MCF 10A (cell line): ENCODE measurements around the gene ARHGEF10L. TPM values are rescaled to one million over a fixed set of nuclear protein-coding genes. Genes with fewer than 3 reads are reported as not detected.
A peak's percentile ranks its signal among the peaks of the same experiment; 100 is the strongest.

Experiments
- BruUV-seq: library from RNA; stranded (reverse); fragments of 400-500 nt; replicated peaks from 2 replicates; lab custom pipeline; 2021; lab: Mats Ljungman, UMichigan
- CTCF ChIA-PET: fragments of 300-600 bp; sonication (Branson Sonifier 250); formaldehyde crosslinking; extraction: SDS; loops from one replicate; lab custom pipeline; 2021; ENCODE audit warnings: antibody characterized with exemption, inconsistent platforms; lab: Yijun Ruan, JAX
- POLR2A ChIA-PET: fragments of 300-600, 350-650 bp; sonication (Branson Sonifier 250); formaldehyde crosslinking; extraction: SDS; loops from one replicate; lab custom pipeline; 2020; ENCODE audit warnings: antibody characterized with exemption, inconsistent platforms; lab: Yijun Ruan, JAX
- DNase-seq: peaks from one replicate; pipeline ENCODE4 v3.0.0-alpha.2; 2018; ENCODE audit not compliant: unreplicated experiment
- H3K27ac Mint-ChIP-seq: one replicate; pipeline ENCODE4 v1.8.0; 2022; ENCODE audit warnings: mild to moderate bottlenecking, low read depth, mixed read lengths; ENCODE audit not compliant: unreplicated experiment
- H3K27me3 Mint-ChIP-seq: one replicate; pipeline ENCODE4 v1.8.0; 2022; ENCODE audit warnings: mixed read lengths; ENCODE audit not compliant: insufficient read depth, unreplicated experiment
- H3K36me3 Mint-ChIP-seq: one replicate; pipeline ENCODE4 v1.8.0; 2022; ENCODE audit warnings: mild to moderate bottlenecking, moderate library complexity, mixed read lengths; ENCODE audit not compliant: insufficient read depth, unreplicated experiment
- H3K4me1 Mint-ChIP-seq: one replicate; pipeline ENCODE4 v1.8.0; 2022; ENCODE audit warnings: mixed read lengths; ENCODE audit not compliant: insufficient read depth, unreplicated experiment
- H3K4me3 Mint-ChIP-seq: one replicate; pipeline ENCODE4 v1.8.0; 2022; ENCODE audit warnings: mild to moderate bottlenecking, moderate library complexity, mixed read lengths; ENCODE audit not compliant: unreplicated experiment
- H3K9me3 Mint-ChIP-seq: one replicate; pipeline ENCODE4 v1.8.0; 2022; ENCODE audit warnings: mixed read lengths; ENCODE audit not compliant: unreplicated experiment
- intact Hi-C: fragments of 100-400 bp; cut with micrococcal nuclease; formaldehyde crosslinking; loops from 2 replicates; pipeline ENCODE4 v1.14.1; 2022
- total RNA-seq: library from RNA; stranded (reverse); gene quantifications from 2 replicates; pipeline ENCODE4 v1.2.3, GENCODE V29; 2022
- TF ChIP-seq, protein P1 (sequence below): fragments of 200-600 bp; IDR thresholded peaks from one replicate; pipeline ENCODE4 v1.8.0; 2022; ENCODE audit warnings: antibody characterized with exemption, mild to moderate bottlenecking; ENCODE audit not compliant: unreplicated experiment

The ARHGEF10L gene
- total RNA-seq, 1 experiment from 2014 or later = 5.0 TPM

DNA sequence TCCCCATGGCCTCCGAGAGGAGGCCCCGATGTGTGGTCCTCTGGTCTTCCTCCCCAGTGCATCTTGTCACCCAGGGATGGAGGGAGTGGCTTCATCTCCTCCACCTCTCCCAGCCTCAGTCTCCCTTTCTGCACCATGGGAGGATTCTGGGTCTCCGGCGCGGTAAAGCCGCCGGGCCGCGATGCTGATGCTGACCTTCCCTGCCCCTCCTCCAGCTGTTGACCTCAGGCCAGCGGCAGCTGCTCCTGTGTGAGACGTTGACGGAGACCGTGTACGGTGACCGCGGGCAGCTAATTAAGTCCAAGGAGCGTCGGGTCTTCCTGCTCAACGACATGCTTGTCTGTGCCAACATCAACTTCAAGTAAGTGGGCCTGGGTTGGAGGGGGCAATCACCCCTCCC lies 92.6 kb downstream of the ARHGEF10L start:
- peaks cover 35% of the 10 kb centered on the region for H3K4me1 Mint-ChIP-seq
- ChIA-PET POLR2A (no interaction called here), CTCF (interaction anchor here (0.8 kb wide), 1 partner anchor 60 kb away, joined by 3 read pairs; no protein-coding TSS in a partner anchor)
- no peaks in the 10 kb centered on the region for H3K9me3 Mint-ChIP-seq
- H3K27me3 Mint-ChIP-seq = no peaks in the 10 kb centered on the region
- BruUV-seq = no TSS peak
- no peak overlapping the region for H3K27ac Mint-ChIP-seq
- peaks cover 16% of the 10 kb centered on the region for H3K36me3 Mint-ChIP-seq
- no peak for DNase-seq
- no peak overlapping the region for H3K4me3 Mint-ChIP-seq
- TF ChIP-seq, protein P1, sequence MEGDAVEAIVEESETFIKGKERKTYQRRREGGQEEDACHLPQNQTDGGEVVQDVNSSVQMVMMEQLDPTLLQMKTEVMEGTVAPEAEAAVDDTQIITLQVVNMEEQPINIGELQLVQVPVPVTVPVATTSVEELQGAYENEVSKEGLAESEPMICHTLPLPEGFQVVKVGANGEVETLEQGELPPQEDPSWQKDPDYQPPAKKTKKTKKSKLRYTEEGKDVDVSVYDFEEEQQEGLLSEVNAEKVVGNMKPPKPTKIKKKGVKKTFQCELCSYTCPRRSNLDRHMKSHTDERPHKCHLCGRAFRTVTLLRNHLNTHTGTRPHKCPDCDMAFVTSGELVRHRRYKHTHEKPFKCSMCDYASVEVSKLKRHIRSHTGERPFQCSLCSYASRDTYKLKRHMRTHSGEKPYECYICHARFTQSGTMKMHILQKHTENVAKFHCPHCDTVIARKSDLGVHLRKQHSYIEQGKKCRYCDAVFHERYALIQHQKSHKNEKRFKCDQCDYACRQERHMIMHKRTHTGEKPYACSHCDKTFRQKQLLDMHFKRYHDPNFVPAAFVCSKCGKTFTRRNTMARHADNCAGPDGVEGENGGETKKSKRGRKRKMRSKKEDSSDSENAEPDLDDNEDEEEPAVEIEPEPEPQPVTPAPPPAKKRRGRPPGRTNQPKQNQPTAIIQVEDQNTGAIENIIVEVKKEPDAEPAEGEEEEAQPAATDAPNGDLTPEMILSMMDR = no peak
- intact Hi-C loops = no loop called here

DNA sequence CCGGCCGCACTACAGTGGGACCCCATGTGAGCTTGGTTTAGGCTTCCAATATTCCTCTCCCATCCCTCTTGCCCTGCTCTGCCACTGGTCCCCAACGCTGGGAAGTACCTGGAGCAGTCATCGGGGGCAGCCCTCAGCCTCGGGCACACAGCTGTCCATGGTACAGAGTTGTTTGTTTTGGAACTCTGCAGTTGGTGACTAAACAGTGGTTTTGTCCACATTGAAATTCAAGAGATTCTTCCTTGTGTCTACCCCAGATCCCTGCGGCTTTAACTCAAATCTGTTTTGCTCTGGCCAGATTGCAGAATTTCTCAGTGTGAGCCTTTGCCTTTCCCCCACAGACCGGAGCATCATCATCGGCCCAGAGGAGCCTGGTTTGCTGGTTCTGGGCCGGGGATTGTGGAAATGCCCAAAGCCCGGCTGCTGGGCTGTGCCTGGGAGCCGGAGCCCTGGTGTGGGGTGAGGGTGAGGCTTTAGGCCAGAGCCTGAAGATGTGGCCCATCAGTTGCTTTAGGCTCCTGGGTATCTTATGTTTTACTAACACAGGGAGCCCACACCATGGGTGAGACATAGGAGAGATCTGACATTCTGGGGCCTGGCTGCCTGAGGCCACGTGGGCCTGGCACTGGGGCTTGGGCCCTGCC lies 93.2 kb downstream of the ARHGEF10L start:
- DNase-seq = peak; percentile 85
- TF ChIP-seq, protein P1 = no peak
- ChIA-PET CTCF (interaction anchor here (0.8 to 0.9 kb wide), 2 partner anchors 29 to 60 kb away, joined by 3 read pairs; no protein-coding TSS in a partner anchor), POLR2A (no interaction called here)
- H3K36me3 Mint-ChIP-seq = peaks cover 16% of the 10 kb centered on the region
- peaks cover 35% of the 10 kb centered on the region for H3K4me1 Mint-ChIP-seq
- BruUV-seq = no TSS peak
- no peaks in the 10 kb centered on the region for H3K9me3 Mint-ChIP-seq
- no peaks in the 10 kb centered on the region for H3K27me3 Mint-ChIP-seq
- intact Hi-C loops = no loop called here
- no peak overlapping the region for H3K27ac Mint-ChIP-seq
- H3K4me3 Mint-ChIP-seq = no peak overlapping the region

DNA sequence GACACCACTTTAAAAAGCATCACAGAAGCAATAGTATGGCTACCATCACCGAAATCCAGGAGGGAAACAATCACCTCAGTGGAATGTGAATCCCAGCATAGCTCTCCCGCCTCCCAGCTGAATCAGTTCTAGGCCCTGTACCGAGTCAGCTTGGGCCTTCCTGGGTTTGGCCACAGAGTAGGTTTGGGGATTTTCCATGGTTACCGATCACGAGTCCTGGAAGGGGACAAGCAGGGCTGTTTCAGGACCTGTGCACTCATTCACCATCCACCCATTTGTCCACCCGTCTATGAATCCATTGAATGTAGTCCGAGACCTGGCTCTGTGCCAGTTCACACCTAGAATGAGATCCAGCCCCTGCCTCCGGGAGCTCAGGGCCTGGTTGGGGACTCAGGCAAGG lies 94.2 kb downstream of the ARHGEF10L start:
- CTCF ChIA-PET = interaction anchor here (0.6 to 0.9 kb wide), 3 partner anchors 28 to 973 kb away, joined by 3 read pairs; no protein-coding TSS in a partner anchor
- POLR2A ChIA-PET = no interaction called here

DNA sequence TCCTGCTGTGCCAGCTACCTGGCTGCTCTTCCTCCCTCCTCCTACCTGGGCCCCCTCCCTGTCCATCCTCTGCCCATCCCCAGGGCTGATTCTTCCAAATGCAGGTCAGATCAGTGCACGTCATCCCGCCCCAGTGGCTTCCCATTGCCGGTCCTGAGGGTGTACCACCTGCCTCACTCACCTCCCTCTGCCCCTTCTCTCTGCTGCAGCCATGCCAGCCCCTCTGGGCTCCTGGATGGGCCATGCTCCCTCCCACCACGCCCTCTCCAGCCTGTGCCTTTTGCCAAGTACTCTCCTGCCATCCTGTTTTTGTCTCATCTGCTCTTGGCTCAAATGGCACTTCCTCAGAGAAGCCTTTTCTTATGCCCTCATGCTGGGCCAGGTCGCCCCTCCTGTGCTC lies 95.8 kb downstream of the ARHGEF10L start:
- Mint-ChIP-seq H3K4me3 (no peak overlapping the region), H3K36me3 (peaks cover 11% of the 10 kb centered on the region), H3K4me1 (peaks cover 25% of the 10 kb centered on the region), H3K27ac (no peak overlapping the region), H3K9me3 (no peaks in the 10 kb centered on the region), H3K27me3 (no peaks in the 10 kb centered on the region)
- no peak for DNase-seq
- ChIA-PET POLR2A (no interaction called here), CTCF (interaction anchor here (0.7 kb wide), 1 partner anchor 28 kb away, joined by 3 read pairs; no protein-coding TSS in a partner anchor)
- BruUV-seq = no TSS peak
- intact Hi-C loops = no loop called here
- TF ChIP-seq, protein P1 = no peak

More for the DNA sequence above, 94.2 kb downstream of the ARHGEF10L start:
- intact Hi-C loops = no loop called here
- no peaks in the 10 kb centered on the region for H3K9me3 Mint-ChIP-seq
- DNase-seq = peak; percentile 70
- peaks cover 35% of the 10 kb centered on the region for H3K4me1 Mint-ChIP-seq
- H3K4me3 Mint-ChIP-seq = no peak overlapping the region
- TF ChIP-seq, protein P1 = no peak
- peak overlapping the region; percentile 46 for H3K27ac Mint-ChIP-seq
- H3K27me3 Mint-ChIP-seq = no peaks in the 10 kb centered on the region
- BruUV-seq = no TSS peak
- peaks cover 16% of the 10 kb centered on the region for H3K36me3 Mint-ChIP-seq
